Transverse colon (tissue), 4 donors: ENCODE results near the gene EMX2. TPM values are rescaled to one million over a fixed set of nuclear protein-coding genes. Genes with fewer than 3 reads are reported as not detected.

Source experiments
- DNase-seq: peaks from one replicate; pipeline ENCODE4 v3.0.0-alpha.2; 2019
- H3K27ac ChIP-seq, 4 donors: fragments of 200-600 bp; sonication (generic); 2 replicates each; pipeline ENCODE4 v1.5.1; 2016 to 2018; ENCODE audit warnings: inconsistent platforms in 4 of 4
- H3K27me3 ChIP-seq: fragments of 200-600 bp; sonication (generic); 2 replicates; pipeline ENCODE4 v1.5.1; 2017; ENCODE audit warnings: inconsistent platforms
- H3K36me3 ChIP-seq, 4 donors: fragments of 200-600 bp; sonication (generic); 2 replicates each; pipeline ENCODE4 v1.5.1; 2017 to 2019; ENCODE audit warnings: inconsistent platforms in 4 of 4
- H3K4me1 ChIP-seq, 4 donors: fragments of 200-600 bp; sonication (generic); 2 replicates each; pipeline ENCODE4 v1.5.1; 2017 to 2020; ENCODE audit warnings: inconsistent platforms in 4 of 4
- H3K4me3 ChIP-seq, 4 donors: fragments of 200-600 bp; sonication (generic); 1 replicate in 1 of 4; 2 replicates in 3 of 4; pipeline versions ENCODE4 v1.5.1 to v1.6.1; 2017 to 2019; ENCODE audit warnings: inconsistent platforms in 4 of 4
- H3K9me3 ChIP-seq, 2 donors: fragments of 200-600 bp; sonication (generic); 2 replicates each; pipeline ENCODE4 v1.5.1; 2017 to 2019; ENCODE audit warnings: inconsistent platforms in 2 of 2
- CTCF ChIP-seq, 5 experiments: fragments of 200-600 bp in 3 of 5; fragments of 450-650 bp in 2 of 5; sonication (generic) in 3 of 5; IDR thresholded peaks; 1 replicate in 2 of 5; 2 replicates in 3 of 5; pipeline ENCODE4 v1.5.1; 2016 to 2017; ENCODE audit warnings: antibody characterized with exemption in 5 of 5, inconsistent platforms in 3 of 5, mild to moderate bottlenecking in 2 of 5, moderate library complexity in 1 of 5
- EP300 ChIP-seq: sonication (generic); formaldehyde crosslinking; IDR thresholded peaks from one replicate; pipeline ENCODE4 v1.6.1; 2017; ENCODE audit warnings: antibody characterized with exemption, low read depth
- POLR2A ChIP-seq: fragments of 450-650 bp; IDR thresholded peaks from one replicate; pipeline ENCODE4 v1.6.1; 2016; ENCODE audit warnings: antibody characterized with exemption, mild to moderate bottlenecking, moderate library complexity
- POLR2AphosphoS5 ChIP-seq, 3 donors: sonication (generic); formaldehyde crosslinking; IDR thresholded peaks; one replicate each; pipeline ENCODE4 v1.6.1; 2016; ENCODE audit warnings: antibody characterized with exemption in 3 of 3
- WGBS, 2 donors: methylation state at CpG; one replicate each; pipeline ENCODE4 v1.1.5; 2018; ENCODE audit warnings: low coverage in 1 of 2; 5-methylcytosine and 5-hydroxymethylcytosine counted together
- in situ Hi-C, 4 donors: fragments of 200-750 bp; cut with MboI; loops; one replicate each; pipeline versions ENCODE4 v1.15.0 to v1.15.1; 2017; ENCODE audit warnings: low sequenced_read_pairs in 3 of 4, low pct_ligation_motif_present in 1 of 4, low pct_unique_long_range_greater_than_20kb in 1 of 4
- intact Hi-C: fragments of 100-400 bp; cut with DNase I; formaldehyde crosslinking; loops from one replicate; pipeline ENCODE4 v1.15.1; 2023; ENCODE audit warnings: low total_unique reads
- total RNA-seq, 4 donors: library from RNA; depleted of rRNA; stranded (reverse); fragments of >200 nt; gene quantifications; one replicate each; pipeline ENCODE4 v1.1.0, GENCODE V29; 2016

The EMX2 gene
- total RNA-seq, 4 donors from 2014 or later, result 0.95 TPM; not detected in 3

- WGBS, 2 donors, result 24% methylated on average over 32 of the region's 40 CpGs; no CpG with 5 or more reads in 1 of the 2 donors
- in situ Hi-C loops, result loop anchor here in 1 of 4 donors (25.0 kb wide), 2 partner anchors 700 to 925 kb away; no protein-coding TSS in a partner anchor
- no peak for TF ChIP-seq POLR2A
- TF ChIP-seq CTCF (IDR thresholded peaks at IDR 0.05), result no peak
- TF ChIP-seq EP300, result no peak
- TF ChIP-seq POLR2AphosphoS5 (IDR thresholded peaks at IDR 0.05), result no peak
- no peak for DNase-seq
- H3K4me3 ChIP-seq, result no peak overlapping the region
- no peak overlapping the region for H3K27ac ChIP-seq
- intact Hi-C loops, result no loop called here
- H3K9me3 ChIP-seq, result no peaks in the 10 kb centered on the region
- H3K4me1 ChIP-seq, result peaks cover 11 to 36% (median 23%) of the 10 kb centered on the region in 4 donors
- H3K27me3 ChIP-seq, result peaks cover 100% of the 10 kb centered on the region
- H3K36me3 ChIP-seq, result no peaks in the 10 kb centered on the region
Observed at GRCh38 chr10:117536866-117537435, 5.6 kb upstream of the EMX2 start.

- intact Hi-C loops, result no loop called here
- in situ Hi-C loops, result loop anchor here in 1 of 4 donors (25.0 kb wide), 2 partner anchors 700 to 925 kb away; no protein-coding TSS in a partner anchor
- DNase-seq, result no peak
- 4% methylated on average over 37 of the region's 39 CpGs; no CpG with 5 or more reads in 1 of the 2 donors for WGBS, 2 donors
- H3K4me1 ChIP-seq, result peaks cover 14 to 40% (median 28%) of the 10 kb centered on the region in 4 donors
- H3K27ac ChIP-seq, result no peak overlapping the region
- peaks cover 100% of the 10 kb centered on the region for H3K27me3 ChIP-seq
- H3K36me3 ChIP-seq, result no peaks in the 10 kb centered on the region
- H3K4me3 ChIP-seq, result peak overlapping the region in 1 of 4 donors; percentile 17
- no peaks in the 10 kb centered on the region for H3K9me3 ChIP-seq
- TF ChIP-seq CTCF (IDR thresholded peaks at IDR 0.05), result peak in 4 of 5 experiments; percentile 20 to 64 (median 52)
- no peak for TF ChIP-seq POLR2AphosphoS5 (IDR thresholded peaks at IDR 0.05)
- TF ChIP-seq EP300, result no peak
- no peak for TF ChIP-seq POLR2A
Observed at GRCh38 chr10:117537436-117537903, 5.1 kb upstream of the EMX2 start.

GRCh38 chr10:117537904-117538524, 4.5 kb upstream of the EMX2 start:
- H3K27me3 ChIP-seq, result peaks cover 100% of the 10 kb centered on the region
- intact Hi-C loops, result no loop called here
- H3K4me1 ChIP-seq, result peaks cover 14 to 38% (median 29%) of the 10 kb centered on the region in 4 donors
- DNase-seq, result no peak
- H3K36me3 ChIP-seq, result no peaks in the 10 kb centered on the region
- in situ Hi-C loops, result loop anchor here in 1 of 4 donors (25.0 kb wide), 2 partner anchors 699 to 924 kb away; no protein-coding TSS in a partner anchor
- no peaks in the 10 kb centered on the region for H3K9me3 ChIP-seq
- WGBS, 2 donors, result 14 to 40% methylated on average over 3 to 34 of the region's 38 CpGs
- H3K27ac ChIP-seq, result no peak overlapping the region
- peak overlapping the region in 1 of 4 donors; percentile 17 for H3K4me3 ChIP-seq
- TF ChIP-seq POLR2A (no peak), EP300 (no peak), CTCF (IDR thresholded peaks at IDR 0.05) (no peak), POLR2AphosphoS5 (IDR thresholded peaks at IDR 0.05) (no peak)

- intact Hi-C loops, result no loop called here
- no peak overlapping the region for H3K4me3 ChIP-seq
- H3K27me3 ChIP-seq, result peaks cover 100% of the 10 kb centered on the region
- no peak for DNase-seq
- H3K27ac ChIP-seq, result no peak overlapping the region
- H3K9me3 ChIP-seq, result no peaks in the 10 kb centered on the region
- in situ Hi-C loops, result loop anchor here in 1 of 4 donors (25.0 kb wide), 2 partner anchors 698 to 923 kb away; no protein-coding TSS in a partner anchor
- WGBS, 2 donors, result 21 to 80% methylated on average over 1 to 9 of the region's 9 CpGs
- TF ChIP-seq POLR2A (no peak), EP300 (no peak), CTCF (IDR thresholded peaks at IDR 0.05) (no peak), POLR2AphosphoS5 (IDR thresholded peaks at IDR 0.05) (no peak)
- H3K4me1 ChIP-seq, result peaks cover 17 to 48% (median 40%) of the 10 kb centered on the region in 4 donors
- H3K36me3 ChIP-seq, result no peaks in the 10 kb centered on the region
Observed at GRCh38 chr10:117539361-117539773, 3.2 kb upstream of the EMX2 start.
